Renal pelvis (tissue), 4 donors: ENCODE data around the gene TTC34. TPM values are rescaled to one million over a fixed set of nuclear protein-coding genes. Genes with fewer than 3 reads are reported as not detected.
A peak's percentile ranks its signal among the peaks of the same experiment; 100 is the strongest.
"Not testable (repeated sequence)": the region's sequence is repeated elsewhere in the genome, so short reads cannot be mapped to it uniquely, and the experiment has no call there.

Source experiments
- DNase-seq: peaks from one replicate; pipeline ENCODE4 v3.0.0-alpha.2; 2013
- polyA plus RNA-seq, 3 donors: library from polyadenylated mRNA; unstranded; fragments of 120-200 nt; gene quantifications; one replicate each; pipeline ENCODE4 v1.2.1, GENCODE V29; 2013; ENCODE audit not compliant: insufficient read length in 3 of 3

The TTC34 gene
- polyA plus RNA-seq, 3 donors = 0.97 to 1.4 (median 1.2) TPM

DNA sequence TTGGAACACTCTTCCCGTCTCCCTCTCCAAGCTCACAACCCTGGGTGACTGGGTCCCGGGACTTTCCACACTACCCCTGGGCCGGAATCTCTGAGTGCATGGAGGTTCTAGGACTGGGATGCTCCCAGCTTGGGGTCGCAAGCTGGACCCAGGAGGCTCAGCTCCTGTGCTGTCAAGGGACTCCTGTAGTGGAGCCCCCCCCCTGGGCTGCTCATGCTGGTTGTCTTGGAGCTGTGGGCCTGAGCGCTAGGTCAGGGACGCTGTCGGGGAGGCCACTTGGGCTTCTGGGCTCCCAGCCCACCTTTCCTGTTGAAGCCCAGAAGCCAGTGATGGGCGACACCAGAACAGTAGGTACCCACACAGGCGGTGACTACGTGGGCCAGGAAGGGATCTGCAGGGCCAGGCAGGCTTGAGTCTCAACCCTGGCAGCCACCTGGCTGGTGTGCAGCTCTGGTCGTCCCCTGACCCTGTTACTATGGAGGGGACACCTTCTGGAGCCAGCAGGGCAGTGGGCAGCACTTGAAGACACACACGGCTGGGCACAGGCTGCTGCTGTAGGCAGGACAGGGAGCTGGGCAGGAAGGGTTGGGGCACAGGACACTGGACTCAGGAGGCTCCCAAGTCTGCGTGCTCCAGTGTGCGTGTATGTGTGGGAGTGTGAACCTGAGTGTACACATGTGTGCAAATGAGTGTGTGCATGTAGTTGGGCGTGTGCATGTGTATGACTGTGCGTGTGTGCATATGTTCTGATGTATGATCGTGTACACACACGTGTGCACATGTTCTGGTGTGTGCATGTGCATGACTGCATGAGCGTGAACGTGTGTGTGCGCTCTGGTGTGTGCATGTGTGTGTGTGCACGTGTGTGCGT is 171.6 kb downstream of the TTC34 start:
- no peak for DNase-seq

DNA sequence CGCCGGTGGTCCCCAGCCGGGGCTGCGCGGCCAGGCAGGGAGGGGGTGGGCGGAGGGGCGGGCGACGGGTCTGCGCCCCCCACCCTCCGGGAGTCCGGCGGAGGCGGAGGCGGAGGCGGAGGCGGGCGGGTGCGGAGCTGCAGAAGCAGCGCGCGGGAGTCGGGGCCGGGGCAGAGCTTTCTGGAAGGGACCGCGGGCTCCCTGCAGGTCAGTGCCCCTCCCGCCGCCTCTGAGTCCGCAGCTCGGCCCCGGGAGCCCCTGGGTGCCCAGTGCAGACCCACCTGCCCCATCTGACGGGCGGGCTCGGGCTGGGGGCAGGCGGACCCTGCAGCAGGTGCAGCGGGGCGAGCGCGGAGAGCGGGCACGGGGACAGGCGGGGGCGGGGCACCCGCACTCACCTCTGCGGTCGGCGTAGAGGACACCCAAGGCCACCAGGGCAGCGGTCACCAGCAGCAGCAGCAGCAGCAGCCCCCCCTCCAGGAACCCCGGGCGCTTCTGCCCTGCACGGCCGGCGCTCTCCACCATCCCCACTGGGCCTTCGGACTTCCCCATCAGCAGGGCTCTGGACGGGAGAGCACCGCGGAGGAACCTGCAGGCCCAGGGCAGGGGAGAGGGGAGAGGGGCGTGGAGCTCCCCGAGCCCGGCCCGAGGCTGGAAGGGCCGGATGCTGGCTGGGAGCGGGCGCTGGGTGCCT is 172.4 kb downstream of the TTC34 start:
- peak; percentile 20 for DNase-seq

DNA sequence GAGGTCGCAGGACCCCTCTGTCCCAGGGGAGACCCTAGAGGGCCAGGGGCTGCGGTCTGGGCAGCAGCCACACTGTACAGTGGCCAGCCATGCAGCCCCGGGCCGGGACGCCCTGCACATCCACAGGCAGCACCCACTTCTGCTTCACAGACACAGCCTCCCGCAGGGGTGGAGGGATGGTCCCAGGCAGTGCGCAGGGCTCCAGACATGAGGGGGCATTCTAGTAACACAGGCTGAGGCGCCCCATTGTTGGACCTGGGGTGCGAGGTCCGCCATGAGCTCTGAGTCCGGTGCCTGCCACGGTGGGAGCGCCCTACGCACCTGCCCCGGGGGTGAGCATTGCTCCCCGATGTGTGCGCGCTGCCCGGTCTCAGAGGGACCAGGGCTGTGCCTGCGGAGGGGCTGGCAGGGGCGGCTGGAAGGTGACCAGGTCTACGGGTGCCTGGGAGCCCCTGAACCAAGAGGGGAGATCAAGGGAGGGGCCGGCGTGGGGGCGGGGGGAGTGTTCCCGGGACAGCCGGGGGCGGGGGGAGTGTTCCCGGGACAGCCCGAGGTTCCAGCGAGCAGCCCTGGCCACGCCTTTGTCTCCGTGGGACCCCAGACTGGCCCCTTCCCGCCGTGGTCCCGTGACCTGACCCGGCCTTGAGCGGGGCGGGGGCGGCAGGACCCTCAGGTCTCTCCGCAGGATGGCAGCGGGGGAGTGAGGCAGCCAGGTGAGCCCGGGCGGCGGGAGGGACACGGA is 173.1 kb downstream of the TTC34 start:
- no peak for DNase-seq

DNA sequence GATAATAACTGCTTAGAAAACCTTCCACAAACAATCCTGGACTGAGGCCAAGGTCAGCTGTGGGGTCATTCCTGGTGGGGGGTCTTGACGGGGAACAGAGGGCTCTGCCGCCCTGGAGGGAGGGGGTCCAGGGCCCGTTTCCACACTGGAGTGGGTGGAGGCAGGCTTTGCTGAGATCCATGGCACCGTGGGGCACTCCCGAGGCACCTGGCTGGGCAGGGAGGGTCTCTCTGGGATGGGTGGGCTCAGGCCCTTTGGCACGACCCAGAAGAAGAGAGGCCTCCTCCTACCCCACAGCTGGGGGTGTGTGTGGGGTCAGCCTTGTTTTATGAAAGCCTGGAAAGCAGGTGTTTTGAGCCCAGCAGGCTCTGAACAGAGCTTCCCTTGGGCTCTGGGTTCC is 173.7 kb downstream of the TTC34 start:
- no peak for DNase-seq

DNA sequence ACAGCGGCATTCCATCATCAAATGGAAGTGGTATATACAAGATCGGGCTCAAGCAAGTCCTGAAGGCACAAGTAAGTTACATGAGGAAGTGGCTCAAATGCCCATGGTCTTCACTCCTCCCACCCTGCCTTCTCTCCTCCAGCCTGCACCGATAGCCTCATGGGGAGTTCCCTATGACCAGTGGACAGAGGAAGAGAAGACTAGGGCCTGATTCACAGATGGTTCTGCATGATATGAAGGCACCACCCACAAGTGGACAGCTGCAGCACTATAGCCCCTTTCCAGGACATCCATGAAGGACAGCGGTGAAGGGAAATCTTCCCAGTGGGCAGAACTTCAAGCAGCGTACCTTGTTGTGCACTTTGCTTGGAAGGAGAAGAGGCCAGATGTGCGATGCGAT is 175.7 kb downstream of the TTC34 start:
- not testable (repeated sequence) for DNase-seq

GRCh38 chr1:2625311-2625710 is 176.2 kb downstream of the TTC34 start:
- DNase-seq = no peak

- DNase-seq = no peak
Observed at GRCh38 chr1:2624735-2625300, 176.7 kb downstream of the TTC34 start.

DNA sequence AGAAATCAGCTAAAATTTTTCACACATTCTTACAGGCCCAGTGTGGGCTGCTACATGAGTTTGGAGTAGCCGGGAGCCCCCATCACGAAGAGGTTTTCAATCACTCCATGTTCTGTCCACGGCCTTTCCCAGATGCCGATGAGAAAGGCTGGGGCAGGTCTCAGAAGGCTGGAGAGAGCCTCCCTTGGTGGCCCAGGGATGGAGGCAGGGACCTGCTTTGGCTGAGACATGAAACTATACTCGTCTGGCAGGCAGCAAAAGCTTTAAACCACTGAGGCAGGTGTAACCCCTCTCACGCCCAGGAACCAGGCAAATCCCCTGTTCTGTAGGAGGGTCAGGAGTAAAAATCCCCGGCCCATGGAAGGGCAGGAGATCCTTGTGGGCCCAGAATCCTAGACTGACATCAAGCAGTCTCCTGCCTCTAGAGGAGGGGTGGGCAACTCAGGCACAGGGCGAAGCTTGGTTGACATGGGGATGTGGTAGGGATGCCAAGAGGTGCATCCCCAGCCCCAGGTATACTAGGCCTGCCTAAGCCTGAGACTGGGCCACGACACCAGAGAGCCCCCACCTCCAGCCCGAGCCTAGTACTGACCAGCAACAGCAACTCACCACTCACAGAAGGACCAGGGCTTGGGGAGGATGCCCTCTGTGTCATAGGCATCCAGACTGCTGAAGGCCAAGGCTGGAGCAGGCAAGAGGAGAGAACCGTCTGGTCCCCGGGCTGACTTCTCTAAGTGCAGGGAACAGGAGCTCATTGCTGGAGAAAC is 177.7 kb downstream of the TTC34 start:
- no peak for DNase-seq

GRCh38 chr1:2617971-2618470 is 183.5 kb downstream of the TTC34 start:
- DNase-seq = peak; percentile 17

DNA sequence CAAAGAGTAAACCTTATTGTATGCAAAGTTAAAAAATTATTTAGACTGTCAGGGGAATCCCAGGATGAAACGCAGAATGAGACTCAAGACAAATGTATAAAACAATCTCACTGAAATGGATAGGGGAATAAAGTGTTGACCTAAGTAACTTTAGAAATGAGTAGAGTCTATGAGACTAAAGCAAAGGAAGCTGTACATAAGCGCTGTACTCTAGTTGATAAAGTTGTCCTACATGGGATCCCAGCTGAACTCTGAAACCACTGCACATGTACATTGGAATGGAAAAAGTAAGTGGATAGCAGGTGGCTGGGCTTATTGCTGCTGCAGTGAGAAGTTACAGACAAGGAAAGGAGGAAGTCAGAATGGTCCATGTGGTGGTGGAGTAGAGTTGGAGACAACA is 187.3 kb downstream of the TTC34 start:
- no peak for DNase-seq

GRCh38 chr1:2612591-2613365 is 188.7 kb downstream of the TTC34 start:
- no peak for DNase-seq

- DNase-seq = no peak
Observed at GRCh38 chr1:2611621-2612437, 189.7 kb downstream of the TTC34 start.

DNA sequence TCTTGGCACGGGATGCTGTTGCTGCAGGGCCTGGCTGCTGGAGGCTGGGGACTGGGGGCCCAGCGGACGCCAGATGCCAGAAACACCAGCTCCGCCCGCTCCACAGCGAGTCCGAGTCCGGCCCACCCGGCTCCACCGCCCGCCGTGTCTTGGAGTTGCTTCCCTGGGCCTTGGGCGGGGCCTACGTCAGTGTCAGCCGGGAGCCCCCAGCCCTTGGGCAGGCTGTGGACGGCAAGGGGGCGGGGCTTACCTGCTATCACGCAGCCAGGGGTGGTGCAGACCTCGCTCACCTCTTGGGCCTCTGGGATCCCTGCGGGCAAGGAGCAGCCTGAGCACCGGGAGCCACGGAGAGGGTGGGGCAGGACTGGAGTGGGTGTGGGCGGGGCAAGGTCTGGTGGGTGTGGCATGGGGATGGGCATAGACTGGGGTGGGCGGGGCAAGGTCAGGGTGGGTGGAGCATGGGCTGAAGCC is 190.4 kb downstream of the TTC34 start:
- peak; percentile 31 for DNase-seq

- no peak for DNase-seq
Observed at GRCh38 chr1:2610036-2610959, 191.2 kb downstream of the TTC34 start.

DNA sequence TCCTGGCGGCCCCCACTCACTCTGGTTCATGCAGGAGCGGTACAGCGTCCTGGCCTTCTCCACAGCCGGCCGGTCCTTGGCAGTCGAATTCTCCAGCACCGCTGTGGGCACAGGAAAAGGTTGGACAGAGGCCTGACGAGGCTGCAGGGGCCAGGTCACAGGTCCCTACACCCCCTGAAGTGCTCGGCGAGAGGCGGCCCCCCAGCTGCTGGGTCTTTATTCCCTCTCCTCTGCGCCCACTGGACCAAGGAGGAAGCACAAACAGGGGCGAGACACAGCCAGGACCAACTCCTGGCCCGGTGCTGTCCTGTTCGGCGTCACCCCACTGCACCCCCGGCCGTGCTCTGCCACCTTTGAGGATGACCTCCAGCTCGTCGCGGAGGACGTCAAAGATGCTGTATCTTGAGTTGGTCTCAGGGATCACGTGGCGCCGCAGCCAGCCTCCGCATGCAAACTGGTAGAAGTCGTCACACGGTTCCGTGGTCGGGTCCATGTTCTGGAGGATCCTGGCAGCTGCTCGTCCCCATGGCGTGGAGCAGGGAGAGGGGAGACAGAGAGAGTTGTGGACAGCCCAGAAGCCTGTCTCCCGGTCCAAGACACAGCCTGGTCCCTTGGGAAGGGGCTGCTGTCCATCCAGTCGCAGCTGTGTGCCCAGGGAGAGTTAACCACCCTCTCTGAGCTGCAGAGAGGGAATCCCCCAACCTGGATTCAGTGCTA is 192.0 kb downstream of the TTC34 start:
- DNase-seq = no peak

DNA sequence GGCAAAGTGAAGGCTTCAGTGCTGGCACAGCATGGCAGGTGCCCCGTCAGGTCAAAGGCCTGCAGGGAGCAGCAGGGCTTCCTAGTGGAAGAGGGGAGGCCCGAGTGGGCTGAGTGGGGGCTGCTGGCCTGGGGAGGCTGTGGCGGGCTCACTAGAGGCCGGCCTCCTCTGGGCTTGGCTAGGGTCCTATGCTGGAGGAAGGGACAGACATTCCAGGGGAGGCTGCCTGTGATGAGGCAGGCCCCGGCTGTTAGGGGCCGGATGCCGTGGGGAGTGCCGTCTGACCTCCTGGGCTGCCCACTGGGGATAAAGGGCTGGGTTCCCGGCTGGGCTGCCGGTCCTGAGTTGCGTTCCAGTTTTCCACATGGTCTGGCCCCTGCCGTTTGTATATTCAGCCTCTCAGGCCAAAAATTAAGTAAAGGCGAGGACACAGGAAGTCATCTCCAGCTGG is 193.8 kb downstream of the TTC34 start:
- no peak for DNase-seq

DNA sequence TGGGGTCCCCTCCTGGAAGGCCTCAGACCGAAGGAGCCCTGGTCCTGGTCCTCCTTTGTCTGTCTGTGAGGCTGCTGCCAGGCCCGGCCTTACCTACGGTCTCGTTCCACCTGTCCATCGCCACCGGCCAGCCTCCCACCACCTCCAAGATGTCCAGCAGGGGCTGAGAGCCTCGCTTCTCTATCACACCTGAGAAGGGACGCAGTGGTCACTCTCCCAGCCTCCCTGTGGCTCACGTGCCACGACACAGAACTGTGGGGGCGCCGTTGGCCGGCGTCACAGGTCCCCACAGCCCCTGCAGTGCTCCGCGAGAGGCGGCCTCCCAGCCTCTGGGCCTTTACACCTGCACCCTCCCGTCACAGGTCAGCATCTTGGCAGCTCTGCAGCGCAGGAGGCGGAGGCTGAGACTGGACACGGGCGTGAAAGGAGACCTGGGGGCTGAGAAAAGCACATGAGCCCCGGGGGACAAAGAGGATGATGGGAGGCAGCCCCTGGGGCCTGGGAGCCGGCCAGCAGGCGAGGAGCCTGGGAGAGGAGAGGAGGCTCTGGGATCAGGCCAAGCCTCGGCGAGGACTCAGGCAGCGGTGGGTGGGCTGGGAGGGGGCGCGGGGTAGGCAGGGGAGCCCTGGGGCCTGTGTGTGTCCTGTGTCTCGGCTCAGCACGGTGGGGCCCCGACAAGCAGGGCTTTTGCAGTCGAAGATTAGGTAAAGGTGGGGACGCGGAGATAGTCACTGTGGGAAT is 194.4 kb downstream of the TTC34 start:
- no peak for DNase-seq
